Prostate gland (tissue), 2 donors: ENCODE measurements around the gene NANOGP8. TPM values are rescaled to one million over a fixed set of nuclear protein-coding genes. Genes with fewer than 3 reads are reported as not detected.

Experiments used
- DNase-seq: peaks from one replicate; pipeline ENCODE4 v3.0.0-alpha.2; 2019; ENCODE audit warnings: low spot score
- H3K27ac ChIP-seq, 2 donors: fragments of 200-600 bp; sonication (generic); 2 replicates each; pipeline ENCODE4 v1.5.1; 2017 to 2019
- H3K27me3 ChIP-seq: fragments of 200-600 bp; sonication (generic); replicated peaks from 2 replicates; pipeline ENCODE4 v1.5.1; 2019; ENCODE audit not compliant: insufficient read depth
- H3K36me3 ChIP-seq, 2 donors: fragments of 200-600 bp; sonication (generic); 1 replicate in 1 of 2; 2 replicates in 1 of 2; pipeline versions ENCODE4 v1.5.1 to v1.8.1; 2017 to 2019
- H3K4me1 ChIP-seq: fragments of 200-600 bp; sonication (generic); replicated peaks from 2 replicates; pipeline ENCODE4 v1.5.1; 2019
- H3K4me3 ChIP-seq, 2 donors: fragments of 200-600 bp; sonication (generic); 2 replicates each; pipeline ENCODE4 v1.5.1; 2017 to 2019
- H3K9me3 ChIP-seq: fragments of 200-600 bp; sonication (generic); 2 replicates; pipeline ENCODE4 v1.5.1; 2017
- CTCF ChIP-seq, 4 experiments: fragments of 200-600 bp in 2 of 4; fragments of 450-650 bp in 2 of 4; sonication (generic) in 2 of 4; IDR thresholded peaks; 1 replicate in 3 of 4; 2 replicates in 1 of 4; pipeline ENCODE4 v1.5.1; 2016 to 2019; ENCODE audit warnings: antibody characterized with exemption in 4 of 4, mild to moderate bottlenecking in 2 of 4, moderate library complexity in 2 of 4
- POLR2A ChIP-seq: fragments of 450-650 bp; IDR thresholded peaks from one replicate; pipeline ENCODE4 v1.6.1; 2016; ENCODE audit warnings: antibody characterized with exemption, mild to moderate bottlenecking
- POLR2AphosphoS5 ChIP-seq: sonication (generic); formaldehyde crosslinking; IDR thresholded peaks from one replicate; pipeline ENCODE4 v1.6.1; 2017; ENCODE audit warnings: antibody characterized with exemption
- WGBS: methylation state at CpG from one replicate; pipeline ENCODE4 v1.1.5; 2018; 5-methylcytosine and 5-hydroxymethylcytosine counted together
- intact Hi-C: fragments of 100-400 bp; cut with DNase I; formaldehyde crosslinking; loops from one replicate; pipeline ENCODE4 v1.14.2; 2022
- total RNA-seq, 2 donors: library from RNA; depleted of rRNA; stranded (reverse); fragments of >200 nt; gene quantifications; one replicate each; pipeline ENCODE4 v1.1.0, GENCODE V29; 2016

NANOGP8 gene
- total RNA-seq, 2 donors from 2014 or later: 2.9 TPM; not detected in 1

- 45% methylated on average over 13 of the region's 13 CpGs for WGBS
- H3K27me3 ChIP-seq: no peaks in the 10 kb centered on the region
- TF ChIP-seq CTCF (IDR thresholded peaks at IDR 0.05) (no peak), POLR2AphosphoS5 (no peak), POLR2A (no peak)
- no peaks in the 10 kb centered on the region for H3K4me1 ChIP-seq
- no peaks in the 10 kb centered on the region for H3K36me3 ChIP-seq
- no peak overlapping the region for H3K27ac ChIP-seq
- intact Hi-C loops: no loop called here
- DNase-seq: no peak
- H3K4me3 ChIP-seq: no peak overlapping the region
- H3K9me3 ChIP-seq: no peaks in the 10 kb centered on the region
Observed at GRCh38 chr15:35061161-35061824, 23.8 kb downstream of the NANOGP8 start.

- intact Hi-C loops: no loop called here
- H3K36me3 ChIP-seq: no peaks in the 10 kb centered on the region
- WGBS: 83% methylated on average over 4 of the region's 4 CpGs
- no peaks in the 10 kb centered on the region for H3K4me1 ChIP-seq
- TF ChIP-seq POLR2AphosphoS5 (no peak), POLR2A (no peak), CTCF (IDR thresholded peaks at IDR 0.05) (no peak)
- no peak for DNase-seq
- H3K9me3 ChIP-seq: no peaks in the 10 kb centered on the region
- H3K27ac ChIP-seq: no peak overlapping the region
- no peak overlapping the region for H3K4me3 ChIP-seq
- H3K27me3 ChIP-seq: no peaks in the 10 kb centered on the region
Observed at GRCh38 chr15:35060591-35060990, 24.5 kb downstream of the NANOGP8 start.

GRCh38 chr15:35058534-35059054 is 26.5 kb downstream of the NANOGP8 start:
- intact Hi-C loops: no loop called here
- no peak overlapping the region for H3K4me3 ChIP-seq
- no peaks in the 10 kb centered on the region for H3K27me3 ChIP-seq
- H3K27ac ChIP-seq: no peak overlapping the region
- no peaks in the 10 kb centered on the region for H3K36me3 ChIP-seq
- no peak for DNase-seq
- no peaks in the 10 kb centered on the region for H3K9me3 ChIP-seq
- WGBS: 64% methylated on average over 5 of the region's 5 CpGs
- no peak for TF ChIP-seq CTCF (IDR thresholded peaks at IDR 0.05)
- TF ChIP-seq POLR2AphosphoS5: no peak
- no peak for TF ChIP-seq POLR2A
- H3K4me1 ChIP-seq: no peaks in the 10 kb centered on the region

- intact Hi-C loops: no loop called here
- Histone ChIP-seq H3K9me3 (no peaks in the 10 kb centered on the region), H3K36me3 (no peaks in the 10 kb centered on the region), H3K27ac (no peak overlapping the region), H3K27me3 (no peaks in the 10 kb centered on the region), H3K4me1 (no peaks in the 10 kb centered on the region), H3K4me3 (no peak overlapping the region)
- WGBS: 87% methylated on average over 5 of the region's 5 CpGs
- DNase-seq: no peak
- no peak for TF ChIP-seq POLR2AphosphoS5
Observed at GRCh38 chr15:35055416-35056105, 29.5 kb downstream of the NANOGP8 start.

GRCh38 chr15:35054380-35054779 is 30.7 kb downstream of the NANOGP8 start:
- H3K4me3 ChIP-seq: no peak overlapping the region
- H3K36me3 ChIP-seq: no peaks in the 10 kb centered on the region
- intact Hi-C loops: no loop called here
- 85% methylated on average over 6 of the region's 6 CpGs for whole genome bisulfite sequencing
- H3K9me3 ChIP-seq: no peaks in the 10 kb centered on the region
- no peak overlapping the region for H3K27ac ChIP-seq
- no peaks in the 10 kb centered on the region for H3K4me1 ChIP-seq
- no peaks in the 10 kb centered on the region for H3K27me3 ChIP-seq
- no peak for TF ChIP-seq POLR2A
- no peak for TF ChIP-seq CTCF (IDR thresholded peaks at IDR 0.05)
- TF ChIP-seq POLR2AphosphoS5: no peak
- no peak for DNase-seq
